Measurements from ENCODE around the gene TMEM79.
"Not testable (repeated sequence)": the region's sequence is repeated elsewhere in the genome, so short reads cannot be mapped to it uniquely, and the experiment has no call there.

The TMEM79 gene

DNA sequence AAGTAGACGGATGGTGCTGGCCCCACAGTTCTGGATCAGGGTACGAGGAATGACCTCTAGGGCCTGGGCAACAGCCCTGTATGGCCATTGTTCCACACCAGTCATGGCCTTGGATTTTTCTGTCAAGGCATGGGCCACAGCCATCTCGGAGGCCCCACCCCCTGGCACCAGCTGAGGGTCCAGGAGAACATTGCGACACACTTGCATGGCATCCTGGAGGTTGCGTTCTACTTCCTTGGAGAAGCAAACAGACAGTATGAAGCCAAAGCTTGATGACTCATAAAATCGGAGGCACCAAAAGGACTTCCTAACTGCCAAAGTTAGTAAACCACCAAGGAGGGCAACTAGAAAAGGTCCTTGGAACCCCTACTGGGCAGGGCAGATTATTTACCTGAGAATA is 26.8 kb downstream of the TMEM79 start:
- no peak for DNase-seq

DNA sequence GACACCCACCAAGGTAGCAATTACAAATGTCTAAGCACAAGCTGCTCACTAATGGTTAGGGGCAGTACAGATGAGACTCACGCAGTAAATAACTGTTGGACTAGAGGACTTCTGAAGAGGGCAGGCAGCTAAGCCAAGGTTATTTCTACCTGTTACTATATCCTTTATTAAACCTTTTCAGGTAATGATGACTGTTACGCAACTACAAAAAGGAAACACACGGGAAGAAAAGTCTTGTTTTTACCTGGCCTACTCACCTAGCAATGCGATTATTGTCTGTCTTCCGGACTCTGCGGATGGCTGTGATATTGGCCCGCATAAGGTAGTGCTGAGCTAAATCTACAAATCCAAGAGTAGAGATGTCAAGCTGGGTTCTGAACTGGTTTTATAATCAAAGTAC is 32.8 kb downstream of the TMEM79 start:
- DNase-seq, result no peak

DNA sequence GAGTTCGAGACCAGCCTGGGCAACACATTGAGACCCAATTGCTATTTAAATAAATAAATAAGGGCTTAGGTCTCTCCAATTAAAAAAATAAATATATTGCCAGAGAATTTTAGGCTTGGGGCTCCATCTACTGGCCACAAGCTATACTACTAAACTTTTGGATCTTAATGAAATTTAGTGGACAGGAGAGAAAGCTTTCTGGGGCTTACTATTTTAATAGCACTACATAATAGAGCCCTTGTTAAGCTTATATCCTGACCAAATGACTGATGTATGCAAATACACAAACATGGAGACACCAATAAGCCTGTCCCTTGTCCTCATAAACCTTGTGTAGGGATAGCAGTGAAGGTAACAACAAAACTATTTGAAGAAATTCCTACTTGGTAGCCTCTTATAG is 35.5 kb downstream of the TMEM79 start:
- DNase-seq, result peak in 1 of 2 donors; percentile 24

DNA sequence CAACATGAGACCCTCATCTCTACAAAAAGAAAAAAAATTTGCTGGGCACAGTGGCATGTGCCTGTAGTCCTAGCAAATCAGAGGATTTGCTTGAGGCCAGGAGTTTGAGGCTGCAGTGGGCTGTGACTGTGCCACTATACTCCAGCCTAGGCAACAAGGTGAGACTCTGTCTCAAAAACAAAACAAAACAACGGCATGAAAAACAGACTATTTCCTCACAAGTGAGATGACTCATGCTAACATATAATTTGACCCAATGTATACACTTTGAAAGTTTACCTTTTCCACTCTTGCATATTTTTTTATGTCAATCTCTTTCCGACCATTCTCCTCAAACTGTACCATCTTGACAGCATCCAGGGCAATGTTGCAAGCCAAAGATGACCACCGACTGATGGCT is 36.4 kb downstream of the TMEM79 start:
- no peak for DNase-seq

DNA sequence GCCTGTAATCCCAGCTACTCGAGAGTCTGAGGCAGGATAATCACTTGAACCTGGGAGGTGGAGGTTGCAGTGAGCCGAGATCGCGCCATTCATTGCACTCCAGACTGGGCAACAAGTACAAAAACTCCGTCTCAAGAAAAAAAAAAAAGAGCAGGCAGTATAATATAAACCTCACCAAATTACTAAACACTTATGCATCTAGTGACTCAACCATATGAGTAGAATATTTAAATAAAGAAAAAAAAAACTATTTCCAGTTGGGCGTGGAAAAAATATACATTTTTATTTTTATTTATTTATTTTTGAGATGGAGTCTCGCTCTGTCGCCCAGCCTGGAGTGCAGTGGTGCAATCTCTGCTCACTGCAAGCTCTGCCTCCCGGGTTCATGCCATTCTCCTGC is 39.1 kb downstream of the TMEM79 start:
- not testable (repeated sequence) for DNase-seq

DNA sequence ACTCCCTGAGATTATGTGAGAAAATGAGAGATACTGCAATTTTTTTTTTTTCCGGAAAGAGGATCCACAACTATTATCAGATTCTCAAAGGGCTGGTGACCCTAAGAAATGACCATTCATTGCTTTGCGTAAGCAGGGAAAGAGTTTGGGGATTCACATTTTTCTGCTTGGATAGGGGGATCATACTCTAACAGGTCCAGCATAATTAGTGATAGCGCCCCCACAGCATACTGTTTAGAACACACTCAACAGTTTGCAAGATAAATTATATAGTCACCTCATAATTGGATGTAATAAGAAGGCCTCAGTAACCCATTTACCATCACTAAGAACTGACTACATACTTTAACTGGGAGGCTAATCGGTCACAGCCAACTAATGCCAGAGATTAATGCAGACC is 52.1 kb downstream of the TMEM79 start:
- DNase-seq, result no peak

DNA sequence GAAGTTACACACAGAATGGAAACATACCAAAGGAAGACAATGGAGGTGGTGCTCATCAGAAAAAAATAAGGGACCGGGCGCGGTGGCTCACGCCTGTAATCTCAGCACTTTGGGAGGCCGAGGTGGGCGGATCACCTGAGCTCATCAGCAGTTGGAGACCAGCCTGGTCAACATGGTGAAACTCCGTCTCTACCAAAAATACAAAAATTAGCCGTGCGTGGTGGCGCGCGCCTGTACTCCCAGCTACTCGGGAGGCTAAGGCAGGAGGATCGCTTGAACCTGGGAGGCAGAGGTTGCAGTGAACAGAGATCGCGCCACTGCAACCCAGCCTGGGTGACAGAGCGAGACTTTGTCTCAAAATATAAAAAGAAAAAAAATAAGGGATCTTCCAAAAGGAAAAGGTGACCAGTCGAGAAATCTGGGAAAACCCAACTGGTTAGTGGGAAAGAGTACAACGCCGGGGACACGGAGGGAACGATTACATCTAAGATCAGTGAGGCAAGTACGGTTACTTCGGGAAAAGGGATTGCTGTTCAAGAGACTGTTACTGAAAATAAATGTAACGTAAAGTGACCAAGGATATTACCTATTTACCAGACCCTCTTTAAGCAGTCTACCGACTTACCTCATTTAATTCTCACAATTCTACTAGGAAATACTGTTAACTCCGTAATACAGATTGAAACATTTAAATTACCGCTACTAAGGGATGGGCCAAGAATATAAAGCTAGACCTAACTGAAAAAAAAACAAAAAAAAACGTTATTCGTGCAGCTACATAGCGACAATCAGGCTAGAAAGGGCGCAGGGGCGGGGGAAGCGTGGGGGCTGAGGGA is 53.1 kb downstream of the TMEM79 start:
- DNase-seq, result peak in 1 of 2 donors; percentile 5

DNA sequence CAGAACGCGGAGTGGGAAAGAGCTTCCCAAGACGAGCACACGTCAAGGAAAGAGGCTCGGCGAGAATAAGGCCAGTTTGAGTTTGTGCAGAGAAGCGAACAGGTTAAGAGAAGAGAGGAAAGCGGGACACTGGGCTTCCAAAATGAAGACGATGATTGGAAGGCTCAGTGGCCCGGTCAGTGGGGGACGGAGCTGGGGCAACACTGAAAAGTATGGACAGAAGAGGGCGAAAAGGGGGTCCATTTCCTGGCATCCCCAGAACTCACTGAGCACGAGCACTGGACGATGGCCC is 53.7 kb downstream of the TMEM79 start:
- DNase-seq, result peak in 1 of 2 donors; percentile 33

DNA sequence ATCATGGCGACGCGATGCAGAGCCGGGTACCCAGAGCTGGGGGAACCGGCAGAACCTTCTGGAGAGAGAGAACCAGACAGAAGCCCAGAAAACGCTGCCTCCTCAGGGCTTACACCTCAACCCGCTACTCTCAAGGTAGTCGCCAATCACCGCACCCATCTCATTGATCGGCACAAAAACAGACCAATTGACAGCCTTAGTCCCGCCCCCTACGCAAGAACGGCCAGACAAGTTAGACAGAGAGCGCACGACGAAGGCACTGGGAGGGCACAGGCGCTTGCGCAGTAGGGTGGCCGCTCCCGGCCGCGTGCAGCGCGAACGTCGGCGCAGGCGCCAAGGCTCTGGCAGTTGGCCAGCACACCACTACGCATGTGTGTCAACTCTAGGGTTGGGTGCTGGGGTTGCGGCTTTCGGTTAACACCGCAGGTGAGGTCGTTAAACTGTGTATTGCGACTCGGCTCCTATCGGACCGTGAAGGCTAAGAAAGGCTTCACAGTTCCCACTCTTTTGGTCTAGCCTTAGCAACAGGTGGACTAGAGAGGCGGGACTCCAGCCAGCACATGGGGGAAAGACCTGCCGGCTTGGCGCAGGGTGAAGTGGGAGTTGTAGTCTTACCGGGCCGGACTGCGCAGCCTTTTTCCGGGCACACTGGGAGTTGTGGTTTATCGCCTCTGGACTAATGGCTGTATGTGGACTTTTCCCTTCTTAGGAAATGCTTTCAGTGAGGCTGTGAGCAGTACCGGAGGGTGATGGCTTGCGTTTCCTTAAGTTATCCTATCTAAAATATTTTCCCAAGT is 54.3 kb downstream of the TMEM79 start, which contains the start of the genes CCT3 and TSACC:
Gene CCT3, minus strand, starts transcription at position 113 of the 797 bp plus-strand sequence. Its CDS starts 108 bp downstream, at position 5.
Gene TSACC, plus strand, starts transcription at position 347 of the 797 bp plus-strand sequence. CDS start 1,232 bp downstream, outside the sequence.
- DNase-seq, result peak; percentile 99

All from activated CD4-positive, alpha-beta T cell treated with anti-CD3 and anti-CD28 coated beads for 4 hours (primary cell).